NOMO-1 treated with dmso at 0.1 percent for 144 hours (cell line): ENCODE data around the gene WWOX.
A peak's percentile ranks its signal among the peaks of the same experiment; 100 is the strongest.

Experiments
- DNase-seq: peaks from one replicate; lab custom pipeline; 2025; ENCODE audit not compliant: unreplicated experiment; lab: John Stamatoyannopoulos, UW

The WWOX gene

GRCh38 chr16:78455861-78456260 lies 356.4 kb downstream of the WWOX start:
- DNase-seq = no peak

DNA sequence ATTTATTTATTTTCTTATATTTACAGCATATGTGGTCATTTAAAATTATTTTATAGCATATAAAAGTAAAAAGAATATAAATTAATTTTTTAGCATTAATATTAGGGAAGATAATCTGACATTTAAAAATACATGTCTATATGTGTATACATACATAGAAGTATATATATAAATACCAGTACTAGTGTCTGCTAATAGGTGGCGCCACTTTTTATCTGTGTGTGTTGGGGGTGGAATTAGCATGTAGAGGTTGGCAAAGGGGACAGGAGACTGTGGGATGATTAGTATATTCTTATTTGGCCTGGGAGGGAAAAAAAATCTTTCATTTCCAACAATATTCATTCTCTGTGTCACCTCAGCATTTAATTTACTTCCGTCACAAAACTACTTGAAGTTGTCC lies 359.1 kb downstream of the WWOX start:
- no peak for DNase-seq

GRCh38 chr16:78460428-78460827 lies 361.0 kb downstream of the WWOX start:
- no peak for DNase-seq

DNA sequence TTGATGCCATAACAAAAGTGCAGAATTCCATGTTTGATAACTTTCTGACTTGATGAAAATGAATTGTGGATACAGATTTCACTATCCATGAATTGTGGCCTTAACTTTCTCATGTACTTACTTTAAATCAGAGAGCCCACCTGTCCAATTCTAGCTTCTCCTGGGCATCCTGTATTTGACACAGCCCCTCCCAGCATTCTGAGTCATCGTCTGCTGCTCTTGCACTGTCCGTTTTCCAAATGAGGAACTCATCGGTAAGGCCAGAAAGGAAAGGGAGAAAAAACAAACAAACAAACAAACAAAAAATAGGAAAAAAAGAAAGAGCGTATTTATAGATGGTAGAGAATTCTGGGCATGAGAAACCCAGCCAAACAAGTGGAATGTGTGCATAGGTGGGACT lies 361.6 kb downstream of the WWOX start:
- DNase-seq = no peak

- peak; percentile 57 for DNase-seq
Measured at GRCh38 chr16:78461496-78462287, 362.2 kb downstream of the WWOX start.

DNA sequence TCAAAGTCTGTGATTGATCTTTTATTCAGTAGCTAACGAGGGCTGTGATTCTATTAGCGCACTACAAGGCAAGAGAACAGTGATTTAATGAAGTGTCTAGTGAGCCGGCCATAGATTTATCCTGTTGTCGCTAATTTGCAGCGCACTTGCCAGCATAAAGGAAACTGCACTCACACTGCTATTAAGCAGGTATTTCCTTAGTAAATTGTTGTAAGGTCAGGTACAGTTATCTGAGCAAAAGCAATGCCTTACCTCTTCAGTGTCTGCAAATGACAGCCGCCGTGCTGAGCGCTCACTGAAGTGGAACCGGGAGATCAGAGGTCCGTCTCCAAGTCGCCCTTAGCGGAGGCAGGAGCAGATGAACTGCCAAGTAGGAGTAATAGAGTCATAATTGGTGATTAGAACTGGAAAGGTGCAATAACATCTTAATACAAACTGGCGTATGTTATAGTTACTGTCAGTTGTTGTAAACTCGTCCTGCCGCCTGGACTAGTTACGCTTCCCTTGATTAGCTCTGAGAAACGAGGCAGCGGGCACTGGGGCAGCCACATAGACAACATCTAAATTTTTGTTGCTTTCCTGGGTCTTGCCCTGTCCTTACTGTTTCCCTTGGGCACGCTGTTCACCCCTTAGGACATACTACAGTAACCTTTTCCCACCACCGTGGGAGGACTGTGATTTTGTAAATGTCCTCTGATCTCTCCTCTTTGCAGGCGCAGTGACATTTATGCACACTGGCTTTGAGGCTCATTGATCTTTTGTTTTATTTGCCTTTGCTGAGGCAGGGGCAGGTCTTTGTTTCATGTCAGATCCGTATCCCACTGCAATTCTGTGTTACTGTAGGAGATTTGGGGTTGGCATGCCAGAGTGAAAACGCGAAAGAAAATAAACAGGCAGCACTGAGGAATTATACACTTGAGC lies 363.1 kb downstream of the WWOX start:
- DNase-seq = no peak

GRCh38 chr16:78463591-78463990 lies 364.1 kb downstream of the WWOX start:
- DNase-seq = no peak

DNA sequence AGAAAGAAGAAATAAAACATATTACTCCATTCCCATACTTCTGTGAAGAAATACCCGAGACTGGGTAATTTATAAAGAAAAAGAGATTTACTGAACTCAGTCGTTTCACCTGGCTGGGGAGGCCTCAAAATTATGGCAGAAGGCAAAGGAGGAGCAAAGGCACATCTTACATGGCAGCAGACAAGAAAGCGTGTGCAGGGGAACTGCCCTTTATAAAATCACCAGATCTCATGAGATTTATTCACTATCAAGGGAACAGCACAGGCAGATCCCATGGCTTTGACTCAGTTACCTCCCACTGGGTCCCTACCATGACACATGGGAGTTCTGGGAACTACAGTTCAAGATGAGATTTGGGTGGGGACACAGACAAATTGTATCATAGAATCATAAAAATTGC lies 365.4 kb downstream of the WWOX start:
- DNase-seq = no peak

DNA sequence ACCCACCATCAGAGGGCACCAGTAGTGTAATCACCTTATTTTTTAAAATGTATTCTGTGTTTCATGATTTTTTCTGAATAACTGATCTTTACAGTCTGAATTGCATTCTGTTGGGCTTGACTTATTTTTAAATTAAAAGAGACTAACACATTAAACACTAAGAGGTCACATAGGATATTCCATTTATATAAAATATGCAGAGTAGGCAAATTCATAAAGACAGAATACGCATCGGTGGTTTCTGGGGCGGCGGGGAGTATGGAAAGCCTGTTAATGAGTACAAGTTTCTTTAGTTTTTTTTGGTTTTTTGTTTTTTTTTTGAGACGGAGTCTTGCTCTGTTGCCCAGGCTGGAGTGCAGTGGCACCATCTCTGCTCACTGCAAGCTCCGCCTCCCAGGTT lies 366.3 kb downstream of the WWOX start:
- DNase-seq = no peak

DNA sequence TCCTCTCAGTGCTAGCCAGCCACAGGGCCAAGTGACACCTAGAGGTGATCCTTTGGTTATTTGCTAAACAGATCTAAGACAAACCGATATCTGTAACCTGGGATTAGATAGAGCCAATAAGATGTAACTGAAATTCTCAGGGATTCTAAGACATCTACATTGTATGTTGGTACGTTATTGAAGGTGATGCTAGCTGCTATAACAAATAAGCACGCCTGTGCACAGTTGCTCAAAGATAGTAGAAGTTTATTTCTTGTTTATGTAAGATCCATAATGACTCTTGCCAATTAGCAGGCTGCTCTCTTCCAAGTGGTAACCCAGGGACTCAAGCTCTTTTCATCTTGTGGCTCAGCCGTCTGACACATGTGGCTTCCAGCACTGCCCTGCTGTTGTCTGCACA lies 370.3 kb downstream of the WWOX start:
- DNase-seq = no peak

- DNase-seq = no peak
Measured at GRCh38 chr16:78473031-78473699, 373.7 kb downstream of the WWOX start.

GRCh38 chr16:78474762-78475161 lies 375.3 kb downstream of the WWOX start:
- DNase-seq = no peak

DNA sequence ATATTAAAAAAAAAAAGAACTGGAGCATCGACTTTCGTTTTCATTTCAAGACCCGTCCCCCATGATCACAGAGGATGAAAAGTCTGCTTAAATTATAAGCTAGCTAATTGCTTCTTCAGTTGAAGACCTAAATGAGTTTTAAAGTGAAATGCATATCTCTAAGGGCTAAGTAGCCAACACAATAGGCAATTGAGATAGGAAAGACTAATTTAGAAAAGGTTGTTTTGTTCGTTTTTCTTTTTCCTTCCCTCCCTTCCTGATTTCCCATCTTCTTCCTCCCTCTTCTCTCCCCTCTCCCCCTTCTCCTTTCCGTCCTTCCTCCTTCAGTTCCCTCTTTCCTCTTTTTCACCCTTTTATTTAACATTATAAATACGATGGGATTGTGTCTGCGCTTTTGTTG lies 377.2 kb downstream of the WWOX start:
- DNase-seq = no peak

- DNase-seq = no peak
Measured at GRCh38 chr16:78478267-78478861, 378.9 kb downstream of the WWOX start.

GRCh38 chr16:78479723-78480122 lies 380.3 kb downstream of the WWOX start:
- no peak for DNase-seq

DNA sequence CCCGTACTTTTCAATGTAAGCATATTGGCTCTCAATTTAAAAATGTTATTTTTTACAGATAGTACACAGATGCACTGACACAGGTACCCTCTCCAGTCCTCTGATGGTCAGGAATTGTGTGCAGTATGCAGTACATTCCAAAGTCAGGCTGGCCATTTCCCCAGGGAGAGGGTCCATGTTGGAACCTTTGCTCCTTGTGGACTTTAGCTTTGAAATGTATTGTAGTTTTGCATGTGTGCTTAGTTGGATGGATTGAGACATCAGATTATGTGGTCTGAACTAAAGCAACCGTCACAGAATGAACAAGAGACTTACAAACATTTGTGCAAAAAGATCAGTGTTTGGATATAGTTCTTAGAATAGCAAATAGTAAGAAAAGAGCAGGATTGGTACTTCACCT lies 381.1 kb downstream of the WWOX start:
- DNase-seq = no peak

DNA sequence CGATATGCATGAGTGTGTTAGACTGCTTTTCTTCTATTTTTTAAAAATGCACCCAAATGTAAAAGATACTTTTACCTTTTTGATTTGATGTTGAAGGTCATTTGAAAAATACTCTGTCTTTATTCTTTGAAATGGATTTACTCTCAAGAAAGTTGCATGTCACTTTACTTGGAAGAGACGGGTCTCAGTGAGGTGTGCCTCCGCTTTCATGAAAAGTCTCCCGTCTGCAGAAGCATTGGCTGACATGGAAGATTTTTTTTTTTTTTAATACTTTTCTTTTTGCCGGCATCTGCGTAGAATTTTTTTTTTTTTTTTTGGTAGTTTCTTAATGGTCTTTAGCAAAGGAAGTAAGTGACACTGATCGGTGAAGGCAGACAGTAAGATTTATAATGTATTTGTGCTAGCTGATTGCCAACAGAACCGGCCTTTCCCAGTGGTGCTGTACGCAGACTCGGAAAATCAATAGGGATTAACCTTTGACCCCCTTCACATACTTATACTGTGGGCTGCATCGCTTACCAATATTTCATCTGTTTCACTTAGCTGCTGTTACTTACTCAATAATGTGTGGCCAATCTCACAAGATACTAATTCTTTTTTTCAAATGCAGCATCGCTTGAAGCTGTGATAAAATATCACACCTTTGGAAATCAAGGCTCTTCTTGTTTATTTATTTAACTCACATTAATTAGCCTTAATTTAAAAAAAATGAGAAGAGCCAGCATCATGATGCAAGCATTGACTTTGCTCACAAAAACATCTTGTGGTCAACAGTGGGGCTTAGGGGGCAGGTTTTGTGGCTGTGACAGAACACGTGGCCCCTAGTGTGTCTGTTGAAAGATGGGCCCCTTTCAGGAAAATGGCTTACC lies 383.9 kb downstream of the WWOX start:
- peak; percentile 21 for DNase-seq

GRCh38 chr16:78484509-78485058 lies 385.1 kb downstream of the WWOX start:
- DNase-seq = no peak

DNA sequence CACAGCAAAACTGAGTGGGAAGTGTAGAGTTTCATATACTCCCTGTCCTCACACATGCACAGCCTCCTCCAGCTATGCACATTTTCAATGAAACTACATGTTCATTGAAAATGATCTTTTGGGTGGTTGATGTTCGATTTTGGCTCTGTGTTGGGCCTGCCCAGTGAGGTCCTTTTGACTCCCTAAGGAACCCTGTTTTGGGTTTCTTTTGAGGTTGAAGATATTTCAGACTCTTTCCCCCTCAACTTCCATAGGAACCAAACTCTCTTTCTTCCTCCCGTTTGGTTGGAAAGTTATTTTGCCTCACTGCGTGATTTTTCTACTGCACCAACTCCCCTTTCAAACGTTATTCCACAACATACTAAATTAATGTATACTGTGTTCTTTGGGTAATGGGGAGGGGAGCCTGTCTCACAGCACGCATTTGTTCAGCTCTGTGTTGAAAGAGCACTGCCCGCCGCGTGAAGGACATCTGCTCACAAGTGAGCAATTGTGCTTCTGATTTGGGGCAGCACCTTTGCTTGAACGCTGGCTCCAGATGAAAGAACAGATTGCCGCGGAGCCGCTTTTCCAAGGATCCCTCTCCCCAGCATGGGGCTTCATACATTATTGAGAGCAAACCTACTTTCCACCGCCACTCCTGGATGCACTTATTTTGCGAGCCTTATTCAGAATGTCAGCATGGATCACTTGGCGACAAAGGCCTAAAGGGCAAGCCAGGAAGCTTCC lies 385.9 kb downstream of the WWOX start:
- DNase-seq = no peak
